HG02588 (cell line): ENCODE measurements around the gene AMTN.
"Not testable (repeated sequence)": the region's sequence is repeated elsewhere in the genome, so short reads cannot be mapped to it uniquely, and the experiment has no call there.

Experiments used
- ATAC-seq: cut with Tn5 transposase; IDR thresholded peaks from one replicate; pipeline ENCODE4 v1.9.1; 2021; ENCODE audit warnings: mild to moderate bottlenecking, moderate library complexity; ENCODE audit not compliant: unreplicated experiment

AMTN gene

GRCh38 chr4:70518269-70518668 lies at the start of gene AMTN:
TSS of gene AMTN (plus strand) at chr4:70518569. CDS start at chr4:70518778, 209 bp downstream.
- ATAC-seq: no peak

GRCh38 chr4:70471897-70472296 lies 46.5 kb upstream of the AMTN start, which contains the start of gene MUC7:
TSS of gene MUC7 (plus strand) at chr4:70472197. CDS start at chr4:70474022, 1,825 bp downstream.
- no peak for ATAC-seq

GRCh38 chr4:70473679-70474078 lies 44.7 kb upstream of the AMTN start:
- ATAC-seq: no peak

- no peak for ATAC-seq
Observed at GRCh38 chr4:70488748-70489147, 29.6 kb upstream of the AMTN start.

- ATAC-seq: no peak
Observed at GRCh38 chr4:70496231-70496630, 22.1 kb upstream of the AMTN start.

GRCh38 chr4:70501838-70502237 lies 16.5 kb upstream of the AMTN start:
- not testable (repeated sequence) for ATAC-seq

- ATAC-seq: no peak
Observed at GRCh38 chr4:70504733-70505132, 13.6 kb upstream of the AMTN start.

GRCh38 chr4:70505151-70505748 lies 13.1 kb upstream of the AMTN start:
- ATAC-seq: peak; percentile 93

GRCh38 chr4:70508801-70509200 lies 9.6 kb upstream of the AMTN start:
- ATAC-seq: no peak

GRCh38 chr4:70511365-70511764 lies 7.0 kb upstream of the AMTN start:
- ATAC-seq: no peak

GRCh38 chr4:70515367-70516250 lies 2.8 kb upstream of the AMTN start:
- no peak for ATAC-seq

GRCh38 chr4:70518716-70519115 lies 347 bp downstream of the AMTN start:
- ATAC-seq: no peak

GRCh38 chr4:70522626-70523025 lies 4.3 kb downstream of the AMTN start:
- ATAC-seq: no peak

- no peak for ATAC-seq
Observed at GRCh38 chr4:70530997-70531396, 12.6 kb downstream of the AMTN start.

- peak; percentile 76 for ATAC-seq
Observed at GRCh38 chr4:70531981-70532380, 13.6 kb downstream of the AMTN start.

- no peak for ATAC-seq
Observed at GRCh38 chr4:70533211-70533610, 14.8 kb downstream of the AMTN start.

- no peak for ATAC-seq
Observed at GRCh38 chr4:70533791-70534190, 15.4 kb downstream of the AMTN start.

- not testable (repeated sequence) for ATAC-seq
Observed at GRCh38 chr4:70534886-70535285, 16.5 kb downstream of the AMTN start.

GRCh38 chr4:70538869-70539268 lies 20.5 kb downstream of the AMTN start:
- ATAC-seq: no peak

- peak; percentile 59 for ATAC-seq
Observed at GRCh38 chr4:70544279-70544868, 26.0 kb downstream of the AMTN start.

GRCh38 chr4:70556856-70557255 lies 38.5 kb downstream of the AMTN start:
- no peak for ATAC-seq
